Measurements from ENCODE around the gene CRYGC.

Gene CRYGC

GRCh38 chr2:208083807-208084206 lies 45.8 kb downstream of the CRYGC start:
- TF ChIP-seq MAX (IDR thresholded peaks at IDR 0.05) (no peak), YY1 (IDR thresholded peaks at IDR 0.05; ENCODE audit: low read depth) (no peak), ZBTB7A (IDR thresholded peaks at IDR 0.05; ENCODE audit: low read depth) (no peak)
